Stimulated activated CD8-positive, alpha-beta memory T cell treated with anti-CD3 and anti-CD28 coated beads, Interleukin-7, amount 100 ng/mL, for 4 hours (primary cell): ENCODE measurements around the gene SECTM1.
"Not testable (repeated sequence)": the region's sequence is repeated elsewhere in the genome, so short reads cannot be mapped to it uniquely, and the experiment has no call there.

Experiments
- DNase-seq, 2 donors: peaks; one replicate each; pipeline ENCODE4 v3.0.0-alpha.2; 2020; ENCODE audit warnings: low read depth in 2 of 2

Gene SECTM1

DNA sequence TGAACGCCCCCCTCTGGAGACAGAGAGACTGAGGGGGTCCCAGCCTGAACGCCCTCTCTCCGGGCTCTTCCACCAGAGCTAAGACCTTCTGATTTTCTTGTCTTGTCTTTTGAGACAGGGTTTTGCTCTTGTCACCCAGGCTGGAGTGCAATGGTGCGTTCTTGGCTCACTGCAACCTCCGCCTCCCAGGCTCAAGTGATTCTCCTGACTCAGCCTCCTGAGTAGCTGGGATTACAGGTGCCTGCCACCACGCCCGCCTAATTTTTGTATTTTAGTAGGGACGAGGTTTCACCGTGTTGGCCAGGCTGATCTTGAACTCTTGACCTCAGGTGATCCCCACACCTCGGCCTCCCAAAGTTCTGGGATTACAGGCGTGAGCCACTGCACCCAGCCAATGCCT lies 14.4 kb upstream of the SECTM1 start:
- not testable (repeated sequence) for DNase-seq

DNA sequence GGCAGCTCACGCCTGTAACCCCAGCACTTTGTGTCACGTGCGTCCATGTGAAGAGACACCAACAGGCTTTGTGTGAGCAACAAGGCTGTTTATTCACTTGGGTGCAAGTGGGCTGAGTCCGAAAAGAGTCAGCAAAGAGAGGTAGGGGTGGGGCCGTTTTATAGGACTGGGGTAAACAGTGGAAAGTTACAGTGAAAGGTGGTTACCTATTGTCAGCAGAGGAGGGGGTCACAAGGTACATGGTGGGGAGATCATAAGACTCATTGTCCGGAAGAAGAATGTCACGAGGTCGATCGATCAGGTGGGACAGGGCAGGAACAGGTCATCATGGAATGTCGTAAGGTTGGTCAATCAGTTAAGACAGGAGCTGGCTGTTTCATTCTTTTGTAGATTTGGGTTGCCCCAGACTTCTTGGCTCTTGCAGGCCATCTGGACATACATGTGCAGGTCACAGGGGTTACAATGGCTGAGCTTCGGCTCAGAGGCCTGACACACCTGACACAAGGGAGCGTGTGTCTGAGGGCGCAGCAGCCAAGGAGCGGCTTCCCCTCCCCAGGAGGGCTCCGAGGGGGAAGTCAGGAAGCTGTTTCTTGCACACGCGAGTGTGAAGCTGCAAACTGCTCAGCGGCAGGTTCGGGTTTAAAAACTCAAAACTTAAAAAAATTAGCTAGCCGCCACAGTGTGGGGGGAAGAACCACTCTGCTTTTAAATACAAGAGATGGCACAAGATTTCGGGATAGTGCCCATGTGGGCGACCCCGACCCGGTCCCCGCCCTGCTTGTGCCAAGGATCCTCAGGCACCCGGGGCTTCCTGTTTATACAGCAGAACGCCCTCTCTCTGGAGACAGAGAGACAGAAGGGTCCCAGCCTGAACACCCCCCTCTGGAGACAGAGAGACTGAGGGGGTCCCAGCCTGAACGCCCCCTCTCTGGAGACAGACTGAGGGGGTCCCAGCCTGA lies 13.1 kb upstream of the SECTM1 start:
- no peak for DNase-seq

DNA sequence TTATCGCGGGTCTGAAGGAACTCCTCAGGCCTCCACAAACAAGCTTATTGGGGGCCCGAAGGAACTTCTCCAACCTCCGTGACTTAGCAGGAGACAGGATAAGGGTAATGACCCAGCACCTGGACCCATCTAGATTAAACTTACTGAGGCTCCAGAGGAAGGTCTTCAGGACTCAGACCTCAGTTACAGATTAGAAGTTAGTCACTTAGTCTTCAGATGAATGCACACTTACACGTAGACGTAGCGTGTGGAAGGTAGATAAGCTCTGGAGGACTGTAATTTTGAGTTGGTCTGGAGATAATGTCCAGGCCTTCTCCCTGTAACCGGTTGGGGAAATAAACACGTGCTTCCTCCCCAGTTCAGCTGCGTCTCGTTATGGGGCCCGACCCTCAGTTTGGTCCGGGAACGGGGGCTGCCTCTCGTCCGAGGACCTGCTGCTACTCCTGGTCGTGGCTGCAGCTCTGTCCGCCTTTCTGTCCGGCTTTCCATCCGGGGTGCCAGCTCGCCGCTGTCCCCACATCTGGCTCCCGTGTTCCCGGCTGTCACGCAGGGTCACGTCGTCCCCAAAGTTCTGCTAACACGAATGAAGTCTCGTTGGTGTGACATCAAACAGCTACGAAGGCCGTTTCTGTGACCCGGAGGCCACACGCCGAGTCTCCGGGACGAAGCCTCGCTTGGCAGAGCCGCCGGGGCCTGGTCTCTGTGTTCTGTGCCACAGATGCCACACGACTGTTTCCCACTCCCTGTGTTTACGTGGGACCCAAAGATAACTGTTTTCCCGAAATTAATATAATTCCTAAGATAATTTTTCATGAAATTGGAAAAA lies 11.8 kb upstream of the SECTM1 start:
- DNase-seq = no peak

DNA sequence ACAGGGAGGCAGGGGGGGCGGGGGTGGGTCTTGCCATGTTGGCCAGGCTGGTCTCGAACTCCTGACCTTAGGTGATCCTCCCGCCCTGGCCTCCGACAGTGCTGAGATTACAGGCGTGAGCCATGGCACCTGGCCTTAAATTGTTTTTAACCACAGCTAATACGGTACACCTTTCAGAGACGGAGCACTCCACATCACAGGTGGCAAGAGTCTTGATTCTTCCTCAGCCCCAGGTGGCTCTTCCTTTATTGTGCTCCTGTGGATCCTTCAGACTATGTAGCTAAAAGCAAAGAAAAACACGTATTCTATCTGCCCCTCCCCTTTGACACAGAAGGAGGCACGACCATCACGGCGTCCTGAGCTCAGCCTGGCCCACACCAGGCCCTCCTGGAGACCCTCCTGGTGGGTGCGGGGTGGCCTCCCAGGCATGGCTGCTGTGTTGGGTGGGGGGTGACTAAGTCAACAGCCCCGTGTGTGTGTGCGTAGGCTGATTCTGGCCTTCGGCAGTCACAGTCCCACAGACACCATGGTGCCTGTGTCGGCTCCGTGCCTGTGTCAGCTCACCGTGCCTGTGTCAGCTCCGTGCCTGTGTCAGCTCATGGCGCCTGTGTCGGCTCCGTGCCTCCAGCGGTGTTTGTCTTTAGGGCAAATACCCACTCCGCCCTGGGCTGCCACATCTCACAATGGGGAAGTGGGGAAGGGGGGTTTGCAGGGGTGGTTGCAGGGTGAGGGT lies 10.8 kb upstream of the SECTM1 start:
- DNase-seq = no peak

DNA sequence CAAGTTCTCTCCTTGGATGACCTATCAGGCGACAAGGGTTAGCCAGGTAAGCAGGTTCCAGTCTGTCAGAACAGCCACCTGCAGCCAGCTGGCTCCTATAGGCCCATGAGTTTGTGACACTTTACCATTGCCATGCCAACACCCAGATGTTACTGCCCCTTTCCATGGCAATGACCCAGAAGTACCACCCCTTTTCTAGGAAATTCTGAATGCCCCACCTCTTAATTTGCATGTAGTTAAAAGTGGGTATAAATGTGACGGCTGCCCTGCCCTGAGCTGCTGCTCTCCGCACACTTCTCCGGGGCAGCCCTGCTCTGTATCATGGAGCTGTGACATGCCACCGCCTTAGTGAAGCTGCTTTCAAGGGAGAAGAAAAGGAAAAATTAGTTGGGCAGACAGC lies 10.0 kb upstream of the SECTM1 start:
- no peak for DNase-seq

DNA sequence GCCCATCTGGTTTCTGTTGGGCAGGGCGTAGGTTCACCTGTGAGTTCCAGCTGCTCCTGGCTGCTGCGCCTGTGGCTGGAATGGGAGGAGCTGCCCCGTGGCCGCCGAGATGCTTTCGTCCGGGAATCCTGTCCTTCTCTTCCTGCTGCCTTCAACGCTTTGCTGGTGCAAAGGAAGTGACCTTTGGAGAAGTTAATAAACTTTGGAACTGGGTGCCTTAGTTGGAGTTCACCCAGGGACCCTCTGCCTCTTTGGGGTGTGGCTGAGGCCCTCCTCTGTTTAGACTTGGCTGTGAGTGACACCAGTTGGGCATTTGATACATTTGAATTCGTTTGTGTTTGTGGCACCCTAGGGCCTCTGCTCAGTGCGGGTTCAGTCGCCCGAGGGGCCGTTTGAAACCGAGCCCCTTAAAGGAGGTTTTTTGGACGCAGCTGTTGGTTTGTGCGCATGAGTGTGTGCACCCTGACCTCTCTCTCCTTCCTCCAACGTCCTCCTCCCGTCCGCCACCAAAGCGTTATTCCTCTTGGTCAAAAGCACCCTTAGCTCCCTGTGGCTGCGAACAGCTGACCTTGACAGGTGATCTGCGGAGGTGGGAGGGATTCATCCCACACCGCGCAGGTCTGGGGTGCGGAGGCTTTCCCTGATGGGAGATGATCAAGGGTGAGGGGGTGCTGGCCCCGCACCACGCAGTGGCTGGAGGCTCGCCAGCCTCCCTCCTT lies 9.0 kb upstream of the SECTM1 start:
- DNase-seq = no peak

DNA sequence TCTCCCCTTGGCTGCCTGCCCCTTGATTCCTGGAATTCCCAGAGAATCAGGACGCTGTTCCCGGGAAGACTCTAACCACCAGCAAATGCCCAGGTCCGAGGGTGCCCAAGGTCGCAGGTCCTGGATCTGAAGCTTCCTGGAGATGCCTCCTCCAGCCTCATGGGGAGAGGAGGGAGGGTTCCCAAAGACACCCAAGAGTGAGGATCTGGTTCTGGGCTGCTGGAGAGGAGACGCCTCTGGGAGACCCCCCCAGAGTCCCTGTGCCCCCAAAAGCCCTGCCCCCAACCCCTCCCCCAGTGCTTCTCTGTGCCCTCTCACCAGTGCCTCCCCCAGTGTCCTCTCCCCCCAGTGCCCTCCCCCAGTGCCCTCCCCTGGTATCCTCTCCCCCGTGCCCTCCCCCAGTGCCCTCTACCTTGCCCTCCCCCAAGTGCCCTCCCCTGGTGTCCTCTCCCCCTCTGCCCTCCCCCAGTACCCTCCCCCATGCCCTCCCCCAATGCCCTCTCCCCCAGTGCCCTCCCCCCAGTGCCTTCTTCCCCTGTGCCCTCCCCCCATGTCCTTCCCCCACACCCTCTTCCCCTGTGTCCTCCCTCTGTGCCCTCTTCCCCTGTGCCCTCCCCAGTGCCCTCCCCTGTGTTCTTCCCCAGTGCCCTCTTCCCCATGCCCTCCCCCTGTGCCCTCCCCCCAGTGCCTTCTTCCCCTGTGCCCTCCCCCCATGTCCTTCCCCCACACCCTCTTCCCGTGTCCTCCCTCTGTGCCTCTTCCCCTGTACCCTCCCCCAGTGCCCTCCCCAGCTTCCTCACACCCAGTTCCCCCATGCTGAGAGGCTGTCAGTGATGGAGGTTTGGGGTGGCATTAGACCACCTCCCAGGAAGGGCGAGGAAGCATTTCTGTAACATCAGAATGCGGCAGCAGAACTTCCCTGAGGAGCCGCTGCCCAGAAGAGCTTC lies 6.3 kb upstream of the SECTM1 start:
- DNase-seq = no peak

DNA sequence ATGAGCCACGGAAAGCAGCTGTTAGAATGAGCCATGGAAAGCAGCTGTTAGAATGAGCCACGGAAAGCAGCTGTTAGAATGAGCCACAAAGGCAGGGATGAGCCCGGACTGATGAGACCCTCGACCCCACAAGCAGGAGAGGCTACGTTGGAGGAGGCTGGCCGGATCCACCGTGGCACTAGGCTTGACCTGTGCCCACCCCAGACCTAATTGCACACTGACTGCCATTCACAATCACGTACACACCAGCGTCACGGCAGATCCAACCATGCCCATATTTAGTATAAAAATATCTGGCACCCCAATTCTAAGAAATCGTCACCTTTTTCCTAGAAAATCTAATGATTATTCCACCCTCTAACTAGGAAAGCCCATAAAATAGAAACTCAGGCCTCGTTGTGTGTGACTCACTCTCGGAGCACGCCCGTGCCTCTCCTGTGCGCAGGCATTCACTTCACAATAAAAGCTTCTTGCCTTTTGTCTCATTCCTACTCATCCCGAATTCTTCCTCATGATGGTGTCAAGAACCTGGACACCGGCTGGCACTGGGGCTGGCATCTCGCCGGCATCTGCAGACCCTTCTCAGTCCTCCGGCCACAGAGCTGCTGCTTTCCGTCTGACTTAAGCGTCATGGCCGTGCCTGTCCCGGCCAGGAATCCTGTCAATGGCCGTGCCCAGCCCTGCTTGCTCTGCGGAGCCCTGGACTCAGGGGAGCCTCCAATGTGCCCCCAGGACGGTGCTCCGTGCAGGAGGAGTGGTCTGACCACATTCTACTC lies 5.5 kb upstream of the SECTM1 start:
- DNase-seq = no peak

DNA sequence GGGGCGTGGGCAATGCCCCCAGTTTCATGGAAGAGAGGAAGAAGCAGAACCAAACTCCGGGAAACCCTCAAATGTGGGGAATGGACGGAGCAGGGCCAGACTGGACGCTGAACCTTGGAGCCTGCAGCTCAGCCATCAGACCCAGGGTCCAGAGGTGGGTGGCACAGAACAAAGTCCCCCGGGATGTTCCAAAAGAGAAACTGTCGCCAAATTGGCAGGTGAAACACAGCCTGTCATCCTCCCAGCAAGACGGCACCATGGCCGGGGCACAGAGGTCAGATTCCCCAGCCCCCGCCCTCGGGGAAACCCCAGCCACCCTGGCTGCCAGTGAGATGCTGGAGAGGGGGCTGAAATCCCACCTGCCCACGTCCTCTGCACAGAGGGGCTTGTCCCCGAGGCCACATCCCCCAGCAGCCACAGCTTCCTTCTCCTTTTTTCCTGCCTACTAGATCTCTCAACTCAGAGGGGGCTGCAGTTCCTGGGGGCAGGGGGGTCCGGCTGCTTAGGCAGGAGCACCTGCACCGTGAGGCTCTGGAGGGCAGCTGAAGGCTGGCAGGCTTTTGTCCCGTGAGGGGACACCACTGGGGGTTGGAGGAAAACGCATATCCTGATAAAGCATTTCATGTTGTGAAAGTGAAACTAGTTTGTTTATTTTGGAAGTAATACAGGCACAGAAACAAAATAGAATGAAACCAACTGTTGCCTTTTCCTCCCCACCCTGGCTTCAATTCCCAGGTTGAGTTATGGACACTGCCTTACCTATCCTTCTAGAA lies 1.2 kb upstream of the SECTM1 start:
- no peak for DNase-seq

DNA sequence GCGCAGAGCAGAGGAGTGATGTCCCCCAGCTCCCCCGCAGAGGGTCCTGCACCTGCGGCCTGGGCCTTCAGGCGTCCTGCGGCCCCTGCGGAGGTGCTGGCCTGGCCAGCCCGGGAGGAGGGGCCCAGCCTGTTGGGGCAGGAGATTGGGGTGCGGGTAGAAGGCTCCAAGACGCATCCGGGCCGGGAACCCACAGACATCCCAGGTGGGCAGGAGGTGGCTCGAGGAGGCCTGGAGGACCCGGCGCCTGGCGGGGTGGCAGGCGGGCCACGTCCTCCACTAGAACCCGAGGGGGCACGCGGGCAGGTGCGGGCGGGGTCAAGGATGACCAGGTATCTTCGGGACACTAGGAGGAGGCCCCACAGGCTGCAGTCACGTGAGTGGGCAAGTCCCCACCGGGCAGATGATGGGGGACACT lies 647 bp upstream of the SECTM1 start:
- no peak for DNase-seq

DNA sequence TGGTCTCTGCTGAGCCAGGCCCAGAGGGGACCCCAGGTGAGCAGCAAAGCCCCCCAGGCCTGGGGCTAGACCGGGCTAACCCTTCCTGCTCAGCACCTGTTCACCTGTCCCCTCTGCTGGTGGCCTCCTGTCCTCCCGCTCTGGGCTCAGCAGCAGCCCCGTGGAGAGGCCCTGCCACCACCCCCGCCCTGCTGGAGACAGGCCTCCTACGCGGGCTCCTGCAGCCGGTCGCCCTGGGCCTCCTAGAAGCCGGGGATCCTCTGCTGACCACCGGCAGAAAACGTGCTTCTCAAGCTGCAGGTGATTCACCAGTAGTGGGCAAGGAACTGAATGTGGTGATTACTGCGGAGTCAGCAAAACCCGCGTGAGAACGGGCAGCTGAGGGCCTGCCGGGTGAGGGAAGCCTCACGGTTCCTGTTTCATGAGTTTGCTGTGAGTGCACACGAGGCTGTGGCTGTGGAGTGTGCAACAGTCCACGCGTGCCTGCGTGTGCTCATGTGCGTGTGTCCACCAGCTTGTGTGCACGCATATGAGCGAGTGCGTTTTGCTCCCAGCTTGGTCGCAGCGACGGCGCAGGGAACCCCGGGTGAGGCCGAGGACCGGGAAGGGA lies 792 bp downstream of the SECTM1 start:
- no peak for DNase-seq

DNA sequence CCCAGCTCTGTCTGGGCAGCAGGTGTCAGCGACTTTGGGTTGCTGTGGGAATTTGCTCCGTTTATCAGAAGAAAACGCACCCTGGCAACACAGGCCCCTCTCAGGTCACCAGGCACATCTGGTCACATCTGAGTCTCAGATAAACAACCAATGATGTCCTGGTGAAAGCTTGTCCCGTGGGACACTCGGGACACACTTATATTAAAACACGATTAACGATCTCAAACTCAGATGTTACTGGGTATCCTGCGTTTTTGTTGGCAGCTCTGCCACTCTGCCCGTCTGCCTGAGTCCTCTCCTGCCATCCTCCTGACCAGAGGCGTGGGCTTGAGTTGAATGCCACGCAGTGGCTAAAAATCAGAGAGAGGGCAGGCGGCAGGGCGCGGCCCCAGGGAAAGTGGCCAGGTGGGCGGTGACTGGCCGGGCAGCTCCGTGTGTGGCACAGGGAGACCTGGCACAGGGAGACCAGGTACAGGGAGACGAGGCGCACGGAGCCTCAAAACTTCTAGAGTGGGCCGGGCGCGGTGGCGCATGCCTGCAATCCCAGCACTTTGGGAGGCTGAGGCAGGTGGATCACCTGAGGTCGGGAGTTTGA lies 2.1 kb downstream of the SECTM1 start:
- DNase-seq = no peak

DNA sequence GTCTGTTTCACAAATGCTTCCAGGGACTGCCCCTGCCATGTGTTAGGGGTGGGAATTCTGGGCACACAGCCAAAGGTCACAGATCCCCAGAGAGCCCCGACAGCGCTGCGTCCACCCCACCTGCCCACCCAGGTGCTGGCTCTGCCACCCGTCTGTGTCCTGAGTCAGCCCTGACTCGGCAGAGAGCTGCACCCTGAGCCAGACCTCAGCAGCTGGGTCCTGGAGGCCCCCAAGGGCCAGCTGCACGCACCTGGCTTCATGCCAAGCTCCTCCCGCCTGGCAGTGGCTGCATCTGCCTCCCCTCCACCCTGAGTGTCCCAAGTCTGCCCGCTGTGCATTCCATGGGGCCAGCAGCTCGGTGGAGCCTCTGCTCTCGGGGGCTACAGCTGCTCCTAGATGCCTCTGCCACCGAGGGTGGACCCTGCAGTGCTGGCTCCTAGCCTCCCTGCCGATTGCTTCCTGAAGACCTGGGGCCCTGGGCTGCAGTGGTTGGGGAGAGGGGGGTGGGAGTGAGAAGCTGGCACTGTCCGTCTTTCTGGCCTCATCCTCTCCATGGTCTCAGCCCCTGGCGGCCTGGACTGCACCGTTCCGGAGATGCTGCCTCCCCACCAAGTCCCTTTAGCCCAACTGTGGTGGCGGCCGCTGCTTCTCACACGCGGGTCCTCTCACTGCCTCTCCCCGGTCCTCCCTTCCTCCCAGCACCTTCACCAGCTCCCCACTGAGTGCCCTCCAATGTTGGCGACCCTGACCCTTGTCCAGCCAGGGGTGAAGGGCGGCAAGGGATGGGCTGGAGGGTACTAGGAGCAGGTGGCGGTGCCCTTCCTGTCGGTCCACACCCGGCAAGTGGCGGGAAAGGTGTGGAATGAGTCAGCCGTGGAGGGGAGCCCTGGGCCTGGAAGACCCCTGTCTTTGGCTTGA lies 3.0 kb downstream of the SECTM1 start:
- no peak for DNase-seq

DNA sequence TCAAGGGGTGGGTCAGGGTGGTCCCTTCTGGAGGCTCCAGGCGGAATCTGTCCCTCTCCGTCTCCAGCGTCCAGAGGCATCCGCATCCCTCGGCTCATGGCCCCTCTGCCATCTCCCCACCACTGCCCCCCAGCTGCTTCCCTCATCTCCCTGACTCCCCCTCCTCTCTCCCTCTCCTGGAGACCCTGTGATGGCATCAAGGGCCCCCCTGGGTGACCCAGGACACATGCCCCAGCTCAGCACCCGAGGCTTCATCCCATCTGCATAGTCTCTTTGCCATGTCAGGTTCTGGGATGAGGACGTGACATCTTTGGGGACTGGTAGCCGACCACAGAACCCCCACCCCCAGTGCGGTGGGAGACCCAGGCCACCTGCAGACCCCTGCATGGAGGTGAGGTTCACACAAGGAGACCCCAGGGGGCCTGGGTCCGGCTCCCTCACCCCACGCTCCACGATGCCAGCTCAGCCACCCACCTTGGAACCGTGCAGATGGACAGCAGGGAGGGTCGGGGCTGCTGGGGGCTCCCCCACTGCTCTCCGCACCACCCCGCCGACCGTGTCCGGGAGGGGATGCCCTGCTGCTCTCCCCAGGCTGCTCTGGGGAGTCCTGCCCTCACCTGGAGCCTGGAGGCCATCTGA lies 3.8 kb downstream of the SECTM1 start:
- no peak for DNase-seq

DNA sequence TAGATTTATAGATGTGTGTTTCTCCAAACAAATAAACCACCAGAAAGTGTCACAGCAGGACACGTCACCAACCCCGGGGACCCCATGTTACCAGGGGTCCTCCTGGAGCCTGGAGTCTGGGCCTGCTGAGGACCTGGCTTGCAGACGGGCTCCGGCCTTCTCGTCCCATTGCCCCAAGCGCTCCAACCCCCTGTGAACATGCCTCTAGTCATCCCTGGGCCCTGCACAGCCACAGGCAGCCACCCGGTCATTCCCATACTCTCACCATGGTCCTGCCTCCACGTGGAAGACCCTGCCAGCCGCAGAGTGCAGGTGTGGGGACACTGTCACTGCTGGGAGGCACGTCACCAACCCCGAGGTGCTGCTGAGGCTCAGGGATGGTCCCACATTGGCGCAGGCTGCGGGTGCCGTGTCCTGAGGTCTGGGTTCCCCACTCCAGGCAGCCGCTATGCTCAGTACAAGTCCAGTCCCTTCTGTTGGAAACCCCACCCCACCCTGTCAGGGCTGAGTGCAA lies 4.5 kb downstream of the SECTM1 start:
- no peak for DNase-seq
